Astrocyte (in vitro differentiated cells and primary cell): ENCODE measurements around the gene ANKRD28. TPM values are rescaled to one million over a fixed set of nuclear protein-coding genes. Genes with fewer than 3 reads are reported as not detected.

ENCODE experiments used
- DNase-seq: peaks from one replicate; pipeline ENCODE4 v3.0.0-alpha.2; 2010; ENCODE audit warnings: low read depth
- FAIRE-seq: peaks from 2 replicates; lab custom pipeline; 2011; peaks lifted over from hg19 to GRCh38; lab: Jason Lieb, UNC
- H2AFZ ChIP-seq: 2 replicates; pipeline ENCODE4 v1.6.0; 2012; ENCODE audit warnings: low read depth, low read length, inconsistent platforms
- H3K27ac ChIP-seq: 2 replicates; pipeline ENCODE4 v1.5.1; 2011; ENCODE audit warnings: low read depth, low read length, inconsistent platforms
- H3K27me3 ChIP-seq: 2 replicates; pipeline ENCODE4 v1.6.0; 2011; ENCODE audit warnings: low read length, inconsistent platforms; ENCODE audit not compliant: insufficient read depth
- H3K36me3 ChIP-seq: 2 replicates; pipeline ENCODE4 v1.5.1; 2011; ENCODE audit warnings: low read length, inconsistent platforms; ENCODE audit not compliant: insufficient read depth
- H3K4me1 ChIP-seq: 2 replicates; pipeline ENCODE4 v1.5.1; 2011; ENCODE audit warnings: low read length, inconsistent platforms; ENCODE audit not compliant: insufficient read depth
- H3K4me2 ChIP-seq: 2 replicates; pipeline ENCODE4 v1.6.0; 2012; ENCODE audit warnings: low read length, inconsistent platforms
- H3K4me3 ChIP-seq: 2 replicates; pipeline ENCODE4 v1.5.1; 2011; ENCODE audit warnings: low read depth, mild to moderate bottlenecking, low read length, inconsistent platforms; ENCODE audit not compliant: insufficient read depth
- H3K79me2 ChIP-seq: 2 replicates; pipeline ENCODE4 v1.6.0; 2012; ENCODE audit warnings: mild to moderate bottlenecking, low read length, inconsistent platforms; ENCODE audit not compliant: insufficient read depth
- H3K9ac ChIP-seq: 2 replicates; pipeline ENCODE4 v1.6.0; 2012; ENCODE audit warnings: mild to moderate bottlenecking, low read length, inconsistent platforms
- H3K9me3 ChIP-seq: 2 replicates; pipeline ENCODE4 v1.5.1; 2012; ENCODE audit warnings: low read depth, mild to moderate bottlenecking, low read length, inconsistent platforms; ENCODE audit not compliant: insufficient read depth
- H4K20me1 ChIP-seq: 2 replicates; pipeline ENCODE4 v1.6.0; 2012; ENCODE audit warnings: low read length, inconsistent platforms; ENCODE audit not compliant: insufficient read depth
- H3K27ac Mint-ChIP-seq: one replicate; pipeline ENCODE4 v1.8.0; 2021; ENCODE audit warnings: mild to moderate bottlenecking, mixed read lengths; ENCODE audit not compliant: unreplicated experiment
- H3K27me3 Mint-ChIP-seq: one replicate; pipeline ENCODE4 v1.8.0; 2021; ENCODE audit warnings: low read depth, mixed read lengths; ENCODE audit not compliant: unreplicated experiment
- H3K36me3 Mint-ChIP-seq: one replicate; pipeline ENCODE4 v1.8.0; 2021; ENCODE audit warnings: low read depth, mixed read lengths; ENCODE audit not compliant: unreplicated experiment
- H3K4me1 Mint-ChIP-seq: one replicate; pipeline ENCODE4 v1.8.0; 2021; ENCODE audit warnings: low read depth, mixed read lengths; ENCODE audit not compliant: unreplicated experiment
- H3K4me3 Mint-ChIP-seq: one replicate; pipeline ENCODE4 v1.8.0; 2021; ENCODE audit warnings: mild to moderate bottlenecking, moderate library complexity, mixed read lengths; ENCODE audit not compliant: unreplicated experiment
- H3K9me3 Mint-ChIP-seq: one replicate; pipeline ENCODE4 v1.8.0; 2021; ENCODE audit warnings: mild to moderate bottlenecking, mixed read lengths; ENCODE audit not compliant: unreplicated experiment
- CTCF ChIP-seq: IDR thresholded peaks from 2 replicates; pipeline ENCODE4 v1.5.1; 2011; ENCODE audit warnings: low read depth, mild to moderate bottlenecking, inconsistent platforms, low read length, moderate library complexity; ENCODE audit not compliant: insufficient read depth
- EZH2 ChIP-seq: IDR thresholded peaks from 2 replicates; pipeline ENCODE4 v1.6.1; 2012; ENCODE audit warnings: mild to moderate bottlenecking, low read length, inconsistent platforms; ENCODE audit not compliant: insufficient read depth
- total RNA-seq: library from RNA; stranded (reverse); gene quantifications from 2 replicates; pipeline ENCODE4 v1.2.1, GENCODE V29; 2021

Gene ANKRD28
- total RNA-seq, 1 donor from 2014 or later = 61.3 TPM

DNA sequence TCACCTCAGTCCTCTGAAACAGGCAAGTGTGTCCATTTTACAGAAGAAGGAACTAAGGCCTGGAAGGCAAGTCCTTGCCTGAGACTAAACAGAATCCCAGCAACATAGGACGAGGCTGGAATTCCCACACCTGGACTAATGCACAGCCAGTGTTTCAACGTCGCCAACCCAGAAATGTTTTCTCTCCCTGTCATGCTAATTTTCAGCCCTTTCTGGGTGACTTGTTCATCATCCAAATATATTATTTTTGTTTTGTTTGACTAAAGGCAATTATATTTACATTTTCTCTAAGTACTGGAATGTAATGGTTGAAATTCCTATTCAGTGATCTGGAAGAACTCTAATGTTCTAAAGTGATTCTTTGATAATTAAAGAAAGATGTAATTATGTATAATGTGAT, 144.5 kb downstream of the ANKRD28 start:
- FAIRE-seq (no peak), DNase-seq (no peak)
- H3K27me3 Mint-ChIP-seq = no peaks in the 10 kb centered on the region
- no peaks in the 10 kb centered on the region for H3K27me3 ChIP-seq
- H3K4me2 ChIP-seq = no peak overlapping the region
- H3K36me3 ChIP-seq = no peaks in the 10 kb centered on the region
- TF ChIP-seq EZH2 (no peak), CTCF (no peak)
- peaks cover 22% of the 10 kb centered on the region for H3K4me1 Mint-ChIP-seq
- no peak overlapping the region for H3K27ac ChIP-seq
- H4K20me1 ChIP-seq = no peaks in the 10 kb centered on the region
- peaks cover 19% of the 10 kb centered on the region for H3K9me3 ChIP-seq
- H2AFZ ChIP-seq = no peak overlapping the region
- H3K79me2 ChIP-seq = no peaks in the 10 kb centered on the region
- H3K4me3 ChIP-seq = no peak overlapping the region
- H3K9ac ChIP-seq = no peak overlapping the region
- no peak overlapping the region for H3K4me3 Mint-ChIP-seq
- peaks cover 16% of the 10 kb centered on the region for H3K9me3 Mint-ChIP-seq
- no peak overlapping the region for H3K27ac Mint-ChIP-seq
- peaks cover 13% of the 10 kb centered on the region for H3K4me1 ChIP-seq
- H3K36me3 Mint-ChIP-seq = peaks cover 14% of the 10 kb centered on the region

DNA sequence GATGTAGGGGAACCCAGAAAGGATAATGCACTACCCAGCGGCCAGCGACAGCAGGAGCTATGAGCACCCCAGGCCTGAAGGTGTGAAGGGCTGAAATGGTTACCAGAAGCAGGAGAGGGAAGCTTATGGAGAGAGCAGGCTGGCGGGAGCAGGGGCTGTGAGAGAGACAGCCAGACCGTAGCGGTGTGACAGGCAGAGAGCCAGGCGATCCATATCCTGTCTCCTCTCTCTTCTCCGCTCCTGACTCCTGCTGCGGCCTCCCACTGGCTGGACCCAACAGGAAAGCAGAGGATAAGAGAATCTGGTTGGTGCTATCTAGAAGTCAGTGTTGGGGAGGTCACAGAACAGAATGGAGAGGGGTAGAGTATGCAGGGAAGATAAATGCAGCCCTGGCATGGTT, 146.4 kb downstream of the ANKRD28 start:
- Mint-ChIP-seq H3K4me1 (peaks cover 39% of the 10 kb centered on the region), H3K4me3 (no peak overlapping the region), H3K36me3 (peaks cover 11% of the 10 kb centered on the region), H3K9me3 (peaks cover 11% of the 10 kb centered on the region), H3K27me3 (no peaks in the 10 kb centered on the region), H3K27ac (no peak overlapping the region)
- no peak for FAIRE-seq
- Histone ChIP-seq H3K79me2 (no peaks in the 10 kb centered on the region), H3K4me3 (no peak overlapping the region), H3K27ac (no peak overlapping the region), H3K9ac (no peak overlapping the region), H3K9me3 (peaks cover 13% of the 10 kb centered on the region), H4K20me1 (no peaks in the 10 kb centered on the region), H3K4me1 (peaks cover 30% of the 10 kb centered on the region), H3K36me3 (no peaks in the 10 kb centered on the region), H3K4me2 (no peak overlapping the region), H3K27me3 (no peaks in the 10 kb centered on the region), H2AFZ (no peak overlapping the region)
- no peak for DNase-seq
- TF ChIP-seq CTCF (no peak), EZH2 (no peak)

DNA sequence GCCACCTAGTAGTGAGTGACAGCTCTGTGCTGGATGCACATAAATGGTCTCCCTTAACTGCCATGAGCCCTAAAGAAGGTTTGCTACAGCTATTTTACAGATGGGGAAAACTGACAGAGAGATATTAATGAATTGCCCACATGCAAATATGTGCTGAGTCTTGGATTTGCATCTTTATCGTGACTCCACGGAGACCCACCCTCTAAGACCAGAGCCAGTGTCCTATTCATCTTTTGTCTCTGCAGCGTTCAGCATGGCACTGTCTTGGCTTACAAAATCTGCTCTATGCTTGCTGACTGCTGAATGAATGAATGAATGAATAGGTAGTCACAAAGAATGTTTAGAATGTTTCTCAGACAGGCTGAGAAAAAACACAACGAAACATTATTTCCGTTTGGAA, 147.9 kb downstream of the ANKRD28 start:
- Mint-ChIP-seq H3K27me3 (no peaks in the 10 kb centered on the region), H3K36me3 (peaks cover 7% of the 10 kb centered on the region), H3K4me1 (peaks cover 50% of the 10 kb centered on the region), H3K9me3 (peaks cover 4% of the 10 kb centered on the region), H3K4me3 (no peak overlapping the region), H3K27ac (no peak overlapping the region)
- Histone ChIP-seq H3K79me2 (no peaks in the 10 kb centered on the region), H3K9ac (no peak overlapping the region), H3K27me3 (no peaks in the 10 kb centered on the region), H3K9me3 (peaks cover 5% of the 10 kb centered on the region), H4K20me1 (no peaks in the 10 kb centered on the region), H2AFZ (no peak overlapping the region), H3K36me3 (no peaks in the 10 kb centered on the region), H3K4me3 (no peak overlapping the region), H3K27ac (no peak overlapping the region), H3K4me1 (peaks cover 46% of the 10 kb centered on the region), H3K4me2 (no peak overlapping the region)
- no peak for FAIRE-seq
- no peak for TF ChIP-seq CTCF
- no peak for TF ChIP-seq EZH2
- no peak for DNase-seq
